GM10266 (cell line): ENCODE data around the gene LPP.

ENCODE experiments used
- DNase-seq: peaks from one replicate; pipeline ENCODE4 v3.0.0; 2012; ENCODE audit errors: extremely low spot score
- TF ChIP-seq, protein P1 (sequence below): IDR thresholded peaks from 2 replicates; pipeline ENCODE4 v1.5.1; 2012; ENCODE audit warnings: mild to moderate bottlenecking, low read depth; ENCODE audit not compliant: control insufficient read depth, insufficient read depth; ENCODE audit errors: missing control alignments

Gene LPP

DNA sequence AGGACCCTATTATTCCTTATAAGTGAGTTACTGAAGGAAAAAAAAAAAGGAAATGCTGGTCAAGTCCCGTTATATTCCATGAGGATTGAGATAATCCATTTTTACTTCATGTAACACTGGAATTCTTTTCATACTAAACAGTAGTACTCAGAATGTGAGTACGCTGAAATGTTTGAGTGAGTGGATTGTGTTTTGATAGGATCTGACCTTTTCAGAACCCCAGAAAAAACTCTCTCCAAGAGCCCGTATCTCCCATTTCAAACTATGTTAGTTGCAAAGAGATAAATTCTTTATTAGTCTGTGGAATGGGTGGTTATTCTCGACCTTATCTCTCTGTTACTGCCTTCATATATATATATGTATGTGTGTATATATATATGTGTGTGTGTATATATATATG lies 2.5 kb upstream of the LPP start:
- TF ChIP-seq, protein P1, sequence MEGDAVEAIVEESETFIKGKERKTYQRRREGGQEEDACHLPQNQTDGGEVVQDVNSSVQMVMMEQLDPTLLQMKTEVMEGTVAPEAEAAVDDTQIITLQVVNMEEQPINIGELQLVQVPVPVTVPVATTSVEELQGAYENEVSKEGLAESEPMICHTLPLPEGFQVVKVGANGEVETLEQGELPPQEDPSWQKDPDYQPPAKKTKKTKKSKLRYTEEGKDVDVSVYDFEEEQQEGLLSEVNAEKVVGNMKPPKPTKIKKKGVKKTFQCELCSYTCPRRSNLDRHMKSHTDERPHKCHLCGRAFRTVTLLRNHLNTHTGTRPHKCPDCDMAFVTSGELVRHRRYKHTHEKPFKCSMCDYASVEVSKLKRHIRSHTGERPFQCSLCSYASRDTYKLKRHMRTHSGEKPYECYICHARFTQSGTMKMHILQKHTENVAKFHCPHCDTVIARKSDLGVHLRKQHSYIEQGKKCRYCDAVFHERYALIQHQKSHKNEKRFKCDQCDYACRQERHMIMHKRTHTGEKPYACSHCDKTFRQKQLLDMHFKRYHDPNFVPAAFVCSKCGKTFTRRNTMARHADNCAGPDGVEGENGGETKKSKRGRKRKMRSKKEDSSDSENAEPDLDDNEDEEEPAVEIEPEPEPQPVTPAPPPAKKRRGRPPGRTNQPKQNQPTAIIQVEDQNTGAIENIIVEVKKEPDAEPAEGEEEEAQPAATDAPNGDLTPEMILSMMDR, result no peak
- no peak for DNase-seq

DNA sequence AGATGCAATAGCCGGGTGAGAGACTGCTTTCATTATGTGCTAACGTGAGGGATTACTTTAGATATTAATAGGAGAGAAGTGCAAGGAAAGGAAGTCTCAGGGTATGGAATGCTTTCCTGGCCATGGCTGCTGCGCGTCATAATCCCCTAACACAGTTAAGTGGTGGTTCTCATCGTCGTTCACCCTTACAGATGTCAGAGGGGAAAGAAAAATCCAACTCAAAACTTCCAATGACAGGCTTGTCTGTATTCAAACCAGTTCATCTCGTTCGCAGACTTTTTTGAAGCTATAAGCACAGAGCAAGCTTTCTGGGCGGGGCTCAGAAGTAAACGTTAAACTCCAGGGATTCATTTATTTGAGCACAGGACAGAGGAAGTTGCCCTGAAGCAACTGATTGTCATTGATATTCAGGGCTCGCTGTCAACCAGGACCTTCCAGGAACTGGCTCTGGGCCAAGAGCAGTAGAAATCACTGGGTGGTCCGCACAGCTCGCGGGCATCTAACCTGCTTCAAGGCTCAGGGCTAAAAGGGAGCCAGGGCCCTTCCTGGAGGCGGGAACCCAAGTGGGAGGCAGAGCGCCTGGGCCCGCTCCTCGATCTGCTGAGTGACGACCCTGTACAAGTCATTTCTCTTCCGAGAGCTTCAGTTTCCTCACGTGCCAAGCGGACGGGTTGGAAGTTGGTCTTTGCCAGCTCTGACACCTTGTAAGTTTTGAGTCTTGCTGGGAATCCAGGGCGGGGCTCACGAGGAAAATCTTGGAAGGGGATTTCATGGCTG lies 1.1 kb upstream of the LPP start:
- no peak for DNase-seq
- TF ChIP-seq, protein P1, result no peak

GRCh38 chr3:188153437-188154013 lies 432 bp upstream of the LPP start:
- TF ChIP-seq, protein P1, result no peak
- peak; percentile 61 for DNase-seq

DNA sequence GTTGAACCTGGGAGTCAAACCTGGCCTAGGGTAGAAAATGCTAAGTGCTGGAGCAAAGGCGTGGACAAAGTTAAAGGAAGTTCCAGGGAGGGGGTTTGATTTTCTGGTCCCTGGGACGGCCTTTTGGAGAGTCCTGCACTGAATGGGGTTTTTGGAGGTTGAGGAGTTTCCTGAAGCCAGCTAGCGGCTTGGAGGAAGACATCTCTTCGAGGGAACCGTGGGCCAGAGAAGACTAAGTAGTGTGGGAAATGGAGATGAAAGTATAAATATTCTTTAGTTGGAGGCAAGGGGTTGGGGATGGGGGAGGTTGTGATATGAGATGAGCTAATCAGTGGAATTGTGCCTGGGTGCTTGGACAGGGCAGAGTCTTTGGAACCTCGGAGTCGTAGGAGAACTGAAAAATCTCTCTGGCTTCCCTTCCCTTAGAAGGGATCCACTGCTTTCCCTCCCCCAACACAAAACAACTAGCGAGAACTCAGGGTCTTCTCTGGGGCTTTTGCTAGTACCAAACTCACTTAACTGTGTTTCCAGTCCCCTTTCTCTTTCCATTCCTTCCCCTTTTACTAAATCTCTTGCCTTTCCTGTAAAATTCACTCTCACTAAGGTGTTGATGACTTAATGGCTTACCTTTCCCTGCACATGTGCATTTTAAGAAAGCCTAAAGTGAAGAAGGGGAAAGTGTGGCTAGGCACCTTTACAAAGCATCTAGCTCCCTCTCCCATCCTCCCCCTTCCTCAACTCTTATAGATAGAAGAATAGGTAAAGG lies 1.0 kb downstream of the LPP start:
- TF ChIP-seq, protein P1, result no peak

GRCh38 chr3:188156056-188156455 lies 2.1 kb downstream of the LPP start:
- no peak for DNase-seq
- TF ChIP-seq, protein P1, result no peak

More for the DNA sequence above, 1.0 kb downstream of the LPP start:
- peak; percentile 41 for DNase-seq

- DNase-seq, result no peak
- TF ChIP-seq, protein P1, result no peak
These were observed 3.5 kb downstream of the LPP start for GRCh38 chr3:188157407-188157806.
